Measurements from ENCODE around the gene NR3C1. TPM values are rescaled to one million over a fixed set of nuclear protein-coding genes. Genes with fewer than 3 reads are reported as not detected.

The NR3C1 gene
- total and polyA plus RNA-seq, 7 donors = 5.5 to 65.6 (median 36.0) TPM

DNA sequence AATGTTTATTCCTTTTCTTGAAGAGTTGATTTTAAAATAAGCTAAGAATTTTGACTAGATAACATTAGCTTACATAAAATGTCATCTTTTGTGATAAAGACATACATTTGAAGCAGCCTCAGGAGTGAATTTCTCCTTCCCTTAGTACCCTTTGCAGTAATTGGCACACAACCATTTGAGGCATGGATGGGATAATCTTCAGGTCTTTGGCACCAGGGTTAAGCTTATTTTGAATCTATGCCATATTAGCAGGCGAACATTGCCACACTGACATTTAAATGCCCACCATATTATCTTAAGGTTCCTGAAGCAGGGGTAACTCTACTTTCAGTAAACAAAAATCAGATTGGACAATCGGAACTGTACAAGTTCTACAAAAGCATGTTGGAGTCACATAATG, 126.0 kb downstream of the NR3C1 start:
- Histone ChIP-seq H3K36me3 (peaks cover 0 to 15% (median 0%) of the 10 kb centered on the region in 4 donors), H3K9me3 (no peaks in the 10 kb centered on the region), H3K4me3 (no peak overlapping the region), H3K4me1 (no peaks in the 10 kb centered on the region), H3K27ac (no peak overlapping the region), H3K27me3 (no peaks in the 10 kb centered on the region)
- intact Hi-C loops (cut with DNase I) = no loop called here
- TF ChIP-seq, protein P1, sequence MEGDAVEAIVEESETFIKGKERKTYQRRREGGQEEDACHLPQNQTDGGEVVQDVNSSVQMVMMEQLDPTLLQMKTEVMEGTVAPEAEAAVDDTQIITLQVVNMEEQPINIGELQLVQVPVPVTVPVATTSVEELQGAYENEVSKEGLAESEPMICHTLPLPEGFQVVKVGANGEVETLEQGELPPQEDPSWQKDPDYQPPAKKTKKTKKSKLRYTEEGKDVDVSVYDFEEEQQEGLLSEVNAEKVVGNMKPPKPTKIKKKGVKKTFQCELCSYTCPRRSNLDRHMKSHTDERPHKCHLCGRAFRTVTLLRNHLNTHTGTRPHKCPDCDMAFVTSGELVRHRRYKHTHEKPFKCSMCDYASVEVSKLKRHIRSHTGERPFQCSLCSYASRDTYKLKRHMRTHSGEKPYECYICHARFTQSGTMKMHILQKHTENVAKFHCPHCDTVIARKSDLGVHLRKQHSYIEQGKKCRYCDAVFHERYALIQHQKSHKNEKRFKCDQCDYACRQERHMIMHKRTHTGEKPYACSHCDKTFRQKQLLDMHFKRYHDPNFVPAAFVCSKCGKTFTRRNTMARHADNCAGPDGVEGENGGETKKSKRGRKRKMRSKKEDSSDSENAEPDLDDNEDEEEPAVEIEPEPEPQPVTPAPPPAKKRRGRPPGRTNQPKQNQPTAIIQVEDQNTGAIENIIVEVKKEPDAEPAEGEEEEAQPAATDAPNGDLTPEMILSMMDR (IDR thresholded peaks at IDR 0.05) = no peak
- TF ChIP-seq EP300 (IDR thresholded peaks at IDR 0.05) (no peak), POLR2A (IDR thresholded peaks at IDR 0.05) (no peak), POLR2AphosphoS5 (IDR thresholded peaks at IDR 0.05) (no peak)
- 95% methylated on average over 2 of the region's 2 CpGs for WGBS, 2 donors
- no peak for DNase-seq

DNA sequence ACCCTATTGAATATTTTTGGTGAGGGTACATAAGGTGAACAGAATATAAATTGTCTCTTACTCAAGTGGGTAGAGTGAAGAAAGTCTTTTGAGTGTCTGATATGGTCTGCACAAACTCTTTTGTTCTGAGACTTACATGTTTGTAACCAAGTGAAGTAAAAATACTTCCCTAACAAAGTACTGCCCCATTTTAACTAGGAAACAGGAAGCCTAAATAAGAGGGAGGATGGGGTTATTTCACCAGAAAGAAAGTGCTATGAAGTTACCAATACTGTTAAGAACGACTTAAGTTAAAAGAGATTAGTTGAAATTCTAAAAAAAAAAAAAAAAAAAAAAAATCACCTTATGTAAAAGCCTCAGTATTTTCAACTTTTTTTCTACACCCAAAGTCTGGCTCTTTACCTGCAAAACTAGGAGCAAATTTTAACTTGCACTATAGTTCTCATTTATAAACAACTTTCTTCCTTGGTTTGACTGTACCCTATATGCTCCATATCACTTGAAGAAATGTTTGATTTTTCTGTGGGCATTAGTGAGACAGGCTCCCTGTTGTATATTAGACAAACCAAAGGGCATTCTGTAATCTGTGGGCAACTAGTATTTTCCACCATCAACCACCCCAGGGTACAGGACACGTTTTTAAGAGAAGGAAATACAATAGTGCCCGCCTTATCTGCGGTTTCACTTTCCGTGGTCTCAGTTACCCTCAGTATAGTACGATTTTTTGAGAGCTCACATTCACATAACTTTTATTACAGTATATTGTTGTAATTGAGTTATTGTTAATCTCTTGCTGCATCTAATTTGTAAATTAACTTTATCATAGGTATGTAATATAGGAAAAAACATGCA, 127.7 kb downstream of the NR3C1 start:
- intact Hi-C loops (cut with DNase I) = no loop called here
- DNase-seq = no peak
- TF ChIP-seq POLR2A (IDR thresholded peaks at IDR 0.05) (no peak), POLR2AphosphoS5 (IDR thresholded peaks at IDR 0.05) (no peak), EP300 (IDR thresholded peaks at IDR 0.05) (no peak)
- TF ChIP-seq, protein P1 (IDR thresholded peaks at IDR 0.05) = no peak
- no peaks in the 10 kb centered on the region for H3K9me3 ChIP-seq
- H3K4me3 ChIP-seq = no peak overlapping the region
- H3K27me3 ChIP-seq = no peaks in the 10 kb centered on the region
- 72 to 81% methylated on average over 6 of the region's 6 CpGs for WGBS, 2 donors
- no peak overlapping the region for H3K27ac ChIP-seq
- no peaks in the 10 kb centered on the region for H3K4me1 ChIP-seq
- peaks cover 0 to 7% (median 0%) of the 10 kb centered on the region in 4 donors for H3K36me3 ChIP-seq

DNA sequence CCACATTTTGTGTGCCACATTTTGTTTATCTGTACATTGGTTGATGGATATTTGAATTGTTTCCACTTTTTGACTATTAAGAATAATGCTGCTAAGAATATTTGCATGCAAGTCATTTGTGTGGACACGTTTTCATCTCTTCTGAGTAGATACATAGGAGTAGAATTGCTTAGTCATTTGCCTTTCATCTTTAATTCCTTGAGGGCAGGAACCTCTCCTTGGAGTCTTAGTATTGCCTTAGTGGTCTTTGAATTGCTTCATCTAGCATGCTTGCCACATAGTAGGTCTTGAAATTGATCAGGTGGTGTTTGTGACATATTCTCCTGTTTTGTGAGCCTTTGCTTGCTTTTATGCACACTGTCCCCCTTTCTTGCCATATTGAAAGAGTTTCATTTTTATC, 128.5 kb downstream of the NR3C1 start:
- H3K4me1 ChIP-seq = no peaks in the 10 kb centered on the region
- no peak for DNase-seq

DNA sequence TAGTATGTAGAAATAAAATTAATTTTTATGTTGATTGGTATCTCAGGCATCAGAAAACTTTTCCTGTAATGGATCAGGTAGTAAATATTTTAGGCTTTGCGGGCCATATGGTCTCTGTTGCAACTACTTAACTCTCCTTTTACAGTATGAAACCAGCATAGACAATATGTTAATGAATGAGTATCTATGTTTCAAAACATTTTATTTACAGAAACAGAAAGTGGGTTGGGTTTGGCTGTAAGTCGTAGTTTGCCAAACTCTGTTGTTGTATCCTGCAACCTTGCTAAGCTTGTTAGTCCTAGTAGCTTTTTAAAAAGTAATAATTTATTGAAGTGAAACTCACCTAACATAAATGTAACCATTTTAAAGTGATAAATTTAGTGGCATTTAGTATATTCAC, 132.1 kb downstream of the NR3C1 start:
- peaks cover 0 to 12% (median 1%) of the 10 kb centered on the region in 4 donors for H3K9me3 ChIP-seq
- no peaks in the 10 kb centered on the region for H3K36me3 ChIP-seq
- H3K4me1 ChIP-seq = no peaks in the 10 kb centered on the region
- DNase-seq = no peak
- no peaks in the 10 kb centered on the region for H3K27me3 ChIP-seq
- WGBS, 2 donors = 90 to 92% methylated on average over 2 of the region's 2 CpGs
- no peak overlapping the region for H3K27ac ChIP-seq
- intact Hi-C loops (cut with DNase I) = no loop called here
- TF ChIP-seq POLR2AphosphoS5 (IDR thresholded peaks at IDR 0.05) (no peak), EP300 (IDR thresholded peaks at IDR 0.05) (no peak), POLR2A (IDR thresholded peaks at IDR 0.05) (no peak)
- TF ChIP-seq, protein P1 (IDR thresholded peaks at IDR 0.05) = no peak
- no peak overlapping the region for H3K4me3 ChIP-seq

More for the DNA sequence above, 128.5 kb downstream of the NR3C1 start:
- Histone ChIP-seq H3K36me3 (peaks cover 0 to 6% (median 0%) of the 10 kb centered on the region in 4 donors), H3K27ac (no peak overlapping the region), H3K9me3 (no peaks in the 10 kb centered on the region), H3K4me3 (no peak overlapping the region), H3K27me3 (no peaks in the 10 kb centered on the region)
- TF ChIP-seq, protein P1 (IDR thresholded peaks at IDR 0.05) = no peak
- no peak for TF ChIP-seq POLR2A (IDR thresholded peaks at IDR 0.05)
- no peak for TF ChIP-seq POLR2AphosphoS5 (IDR thresholded peaks at IDR 0.05)
- intact Hi-C loops (cut with DNase I) = no loop called here
- 78 to 88% methylated on average over 1 of the region's 1 CpG for WGBS, 2 donors

Data from sigmoid colon (tissue), 7 donors.